Activated T-cell treated with anti-CD3 and anti-CD28 coated beads for 4 hours (primary cell): ENCODE results near the gene TEX35.
"Not testable (repeated sequence)": the region's sequence is repeated elsewhere in the genome, so short reads cannot be mapped to it uniquely, and the experiment has no call there.

ENCODE experiments used
- DNase-seq: peaks from one replicate; pipeline ENCODE4 v3.0.0-alpha.2; 2020

The TEX35 gene

GRCh38 chr1:178495158-178495557 lies 17.8 kb upstream of the TEX35 start:
- no peak for DNase-seq

GRCh38 chr1:178495741-178496409 lies 17.0 kb upstream of the TEX35 start:
- DNase-seq = no peak

GRCh38 chr1:178496410-178497135 lies 16.3 kb upstream of the TEX35 start, which contains the start of gene CLEC20A:
TSS of gene CLEC20A (minus strand) at chr1:178496964. CDS start at chr1:178496939, 25 bp downstream.
- no peak for DNase-seq

GRCh38 chr1:178497903-178498478 lies 14.9 kb upstream of the TEX35 start:
- DNase-seq = no peak

GRCh38 chr1:178498896-178499675 lies 13.8 kb upstream of the TEX35 start:
- no peak for DNase-seq

GRCh38 chr1:178500091-178500770 lies 12.7 kb upstream of the TEX35 start:
- DNase-seq = no peak

- no peak for DNase-seq
Observed at GRCh38 chr1:178500936-178501554, 11.9 kb upstream of the TEX35 start.

GRCh38 chr1:178501705-178502329 lies 11.1 kb upstream of the TEX35 start:
- DNase-seq = peak; percentile 14

GRCh38 chr1:178502330-178502714 lies 10.6 kb upstream of the TEX35 start:
- no peak for DNase-seq

- DNase-seq = no peak
Observed at GRCh38 chr1:178502856-178503255, 10.1 kb upstream of the TEX35 start.

GRCh38 chr1:178503316-178503715 lies 9.6 kb upstream of the TEX35 start:
- DNase-seq = not testable (repeated sequence)

GRCh38 chr1:178503849-178504248 lies 9.1 kb upstream of the TEX35 start:
- DNase-seq = no peak

GRCh38 chr1:178504286-178504685 lies 8.6 kb upstream of the TEX35 start:
- DNase-seq = no peak

GRCh38 chr1:178506177-178506576 lies 6.7 kb upstream of the TEX35 start:
- no peak for DNase-seq

- DNase-seq = no peak
Observed at GRCh38 chr1:178506669-178507068, 6.2 kb upstream of the TEX35 start.

GRCh38 chr1:178509414-178510007 lies 3.4 kb upstream of the TEX35 start:
- DNase-seq = no peak

GRCh38 chr1:178510155-178510554 lies 2.8 kb upstream of the TEX35 start:
- DNase-seq = no peak

- no peak for DNase-seq
Observed at GRCh38 chr1:178513278-178513983, 522 bp downstream of the TEX35 start.

GRCh38 chr1:178516110-178516509 lies 3.2 kb downstream of the TEX35 start:
- DNase-seq = no peak

- DNase-seq = no peak
Observed at GRCh38 chr1:178518894-178519293, 6.0 kb downstream of the TEX35 start.

GRCh38 chr1:178520803-178521202 lies 7.9 kb downstream of the TEX35 start:
- no peak for DNase-seq
